Measurements from ENCODE around the gene NTN1. TPM values are rescaled to one million over a fixed set of nuclear protein-coding genes. Genes with fewer than 3 reads are reported as not detected.

The NTN1 gene
- total and polyA plus RNA-seq, 2 of the 4 experiments (the other 2 are of a cell fraction): under 0.01 to 0.07 TPM

DNA sequence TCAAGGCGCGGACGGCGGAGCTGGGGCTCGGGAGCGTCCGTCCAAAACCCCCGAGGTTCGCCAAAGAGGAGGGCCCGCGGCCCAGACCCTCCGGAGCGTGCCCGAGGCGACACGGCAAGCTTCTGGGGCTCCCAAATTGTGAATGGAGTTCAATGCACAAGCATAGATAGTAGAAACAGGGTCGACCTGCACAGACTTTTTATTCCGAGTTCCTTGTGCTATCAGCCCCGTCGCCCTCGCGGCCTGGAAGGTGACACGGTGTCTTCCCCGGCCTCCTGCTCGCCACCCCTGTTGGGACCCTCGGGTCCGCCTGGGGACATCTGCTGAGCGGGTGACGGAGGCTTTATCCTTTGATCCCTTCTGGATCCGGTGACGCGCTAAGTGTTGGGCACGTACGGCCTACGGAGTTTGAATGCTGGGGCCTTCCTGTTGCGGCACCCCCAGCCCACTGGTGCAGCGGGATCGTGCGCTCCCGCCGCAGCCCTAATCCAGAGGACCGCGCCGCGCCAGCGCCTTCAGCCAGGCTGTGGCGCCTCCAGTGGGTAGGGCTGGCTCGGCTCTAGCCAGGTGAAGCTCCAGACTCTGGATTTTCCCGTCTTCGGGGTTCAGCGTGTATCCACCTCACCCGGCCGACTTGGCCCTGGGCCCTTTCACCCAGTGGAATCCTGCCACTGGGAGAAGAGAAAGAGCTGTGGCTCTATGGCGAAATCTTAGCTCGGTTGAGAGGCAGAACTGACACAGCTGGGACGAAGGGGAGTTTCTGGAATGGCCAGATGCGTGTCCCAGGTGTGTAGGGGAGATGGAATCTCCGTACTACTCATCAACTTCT is 17.0 kb upstream of the NTN1 start (continued):
- TF ChIP-seq, protein P1, sequence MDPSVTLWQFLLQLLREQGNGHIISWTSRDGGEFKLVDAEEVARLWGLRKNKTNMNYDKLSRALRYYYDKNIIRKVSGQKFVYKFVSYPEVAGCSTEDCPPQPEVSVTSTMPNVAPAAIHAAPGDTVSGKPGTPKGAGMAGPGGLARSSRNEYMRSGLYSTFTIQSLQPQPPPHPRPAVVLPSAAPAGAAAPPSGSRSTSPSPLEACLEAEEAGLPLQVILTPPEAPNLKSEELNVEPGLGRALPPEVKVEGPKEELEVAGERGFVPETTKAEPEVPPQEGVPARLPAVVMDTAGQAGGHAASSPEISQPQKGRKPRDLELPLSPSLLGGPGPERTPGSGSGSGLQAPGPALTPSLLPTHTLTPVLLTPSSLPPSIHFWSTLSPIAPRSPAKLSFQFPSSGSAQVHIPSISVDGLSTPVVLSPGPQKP (IDR thresholded peaks at IDR 0.05; ENCODE audit: borderline replicate concordance, low read depth, low read length): no peak

DNA sequence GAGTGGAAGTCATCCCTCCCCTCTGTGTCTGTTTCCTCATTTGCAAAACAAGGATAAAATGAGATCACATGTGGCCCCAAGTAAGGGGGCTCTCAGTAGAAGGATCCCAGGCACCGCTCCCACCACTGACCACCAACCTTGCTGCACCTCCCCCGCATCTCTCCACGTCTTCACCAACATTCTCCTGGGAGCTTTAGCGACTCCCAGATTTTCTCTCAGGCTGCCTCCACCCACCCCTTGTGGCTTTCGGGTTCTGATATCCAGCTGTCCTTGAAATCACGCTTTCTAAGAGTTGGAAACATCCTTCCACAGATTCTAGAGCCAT is 16.4 kb upstream of the NTN1 start:
- H3K9me1 ChIP-seq (ENCODE audit: insufficient read depth, low read length): no peaks in the 10 kb centered on the region
- WGBS, 2 experiments (ENCODE audit: extremely low coverage in 2 of 2, insufficient read length in 1 of 2): no CpG with 5 or more reads among the region's 6 CpGs
- BruUV-seq (replicated peaks): no TSS peak

More for the DNA sequence above, 16.4 kb upstream of the NTN1 start:
- Histone ChIP-seq H2BK20ac (ENCODE audit: low read depth, low read length) (no peak overlapping the region), H3K4ac (ENCODE audit: low read depth, low read length) (no peak overlapping the region), H3K4me2 (ENCODE audit: low read depth, low read length) (no peak overlapping the region), H2AFZ (replicated peaks; ENCODE audit: low read length, poor library complexity) (no peak overlapping the region), H3K27me3 (ENCODE audit: control insufficient read depth, insufficient read depth, low read length) (peaks cover 32% of the 10 kb centered on the region), H2AK9ac (replicated peaks; ENCODE audit: low read depth, low read length, poor library complexity) (no peak overlapping the region), H3K79me1 (ENCODE audit: low read depth in 1 of 2, low read length in 2 of 2) (no peaks in the 10 kb centered on the region), H2AK5ac (ENCODE audit: low read depth, low read length) (no peak overlapping the region), H3K18ac (ENCODE audit: low read depth, low read length) (no peak overlapping the region), H4K91ac (ENCODE audit: insufficient read depth, low read depth, low read length) (no peak overlapping the region), H4K20me1 (ENCODE audit: insufficient read depth, low read length) (no peaks in the 10 kb centered on the region), H2BK15ac (ENCODE audit: low read depth, low read length) (no peak overlapping the region), H3K56ac (ENCODE audit: extremely low read depth, insufficient read depth, low read length) (no peak overlapping the region), H2BK120ac (ENCODE audit: low read depth, low read length) (no peak overlapping the region), H3K27ac (ENCODE audit: insufficient read depth, low read length) (no peak overlapping the region), H3K9ac (ENCODE audit: low read depth, low read length) (no peak overlapping the region), H3K4me3 (ENCODE audit: insufficient read depth, low read depth, low read length) (no peak overlapping the region), H3K23ac (ENCODE audit: low read depth, low read length) (no peak overlapping the region), H4K8ac (ENCODE audit: low read depth in 2 of 2, low read length in 2 of 2) (no peak overlapping the region), H3K14ac (replicated peaks; ENCODE audit: low read depth, low read length) (no peak overlapping the region), H3K9me3 (ENCODE audit: control insufficient read depth, insufficient read depth, low read length) (no peaks in the 10 kb centered on the region), H2BK5ac (ENCODE audit: low read depth, low read length, poor library complexity, severe bottlenecking) (no peak overlapping the region), H4K5ac (ENCODE audit: low read depth, low read length) (no peak overlapping the region), H3K4me1 (ENCODE audit: control insufficient read depth, insufficient read depth, low read length) (no peaks in the 10 kb centered on the region), H3K36me3 (ENCODE audit: control insufficient read depth, insufficient read depth, low read length) (no peaks in the 10 kb centered on the region)
- ChIA-PET POLR2A (ENCODE audit: unreplicated experiment) (no interaction called here), CTCF (no interaction called here)
- no peak for DNase-seq
- intact Hi-C loops (cut with micrococcal nuclease): no loop called here
- no peak for ATAC-seq (ENCODE audit: low read depth)
- TF ChIP-seq MAFK (IDR thresholded peaks at IDR 0.05; ENCODE audit: low read depth, low read length) (no peak), SMC3 (IDR thresholded peaks at IDR 0.05; ENCODE audit: low read depth, low read length) (no peak), RAD21 (IDR thresholded peaks at IDR 0.05; ENCODE audit: low read length) (no peak), BHLHE40 (IDR thresholded peaks at IDR 0.05; ENCODE audit: low read depth, low read length) (no peak), MXI1 (IDR thresholded peaks at IDR 0.05; ENCODE audit: borderline replicate concordance, low read depth, low read length) (no peak), RFX5 (IDR thresholded peaks at IDR 0.05; ENCODE audit: low read depth, low read length) (no peak)
- TF ChIP-seq, protein P2, sequence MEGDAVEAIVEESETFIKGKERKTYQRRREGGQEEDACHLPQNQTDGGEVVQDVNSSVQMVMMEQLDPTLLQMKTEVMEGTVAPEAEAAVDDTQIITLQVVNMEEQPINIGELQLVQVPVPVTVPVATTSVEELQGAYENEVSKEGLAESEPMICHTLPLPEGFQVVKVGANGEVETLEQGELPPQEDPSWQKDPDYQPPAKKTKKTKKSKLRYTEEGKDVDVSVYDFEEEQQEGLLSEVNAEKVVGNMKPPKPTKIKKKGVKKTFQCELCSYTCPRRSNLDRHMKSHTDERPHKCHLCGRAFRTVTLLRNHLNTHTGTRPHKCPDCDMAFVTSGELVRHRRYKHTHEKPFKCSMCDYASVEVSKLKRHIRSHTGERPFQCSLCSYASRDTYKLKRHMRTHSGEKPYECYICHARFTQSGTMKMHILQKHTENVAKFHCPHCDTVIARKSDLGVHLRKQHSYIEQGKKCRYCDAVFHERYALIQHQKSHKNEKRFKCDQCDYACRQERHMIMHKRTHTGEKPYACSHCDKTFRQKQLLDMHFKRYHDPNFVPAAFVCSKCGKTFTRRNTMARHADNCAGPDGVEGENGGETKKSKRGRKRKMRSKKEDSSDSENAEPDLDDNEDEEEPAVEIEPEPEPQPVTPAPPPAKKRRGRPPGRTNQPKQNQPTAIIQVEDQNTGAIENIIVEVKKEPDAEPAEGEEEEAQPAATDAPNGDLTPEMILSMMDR (conservative IDR thresholded peaks at IDR 0.05; ENCODE audit: low read depth, low read length): no peak
- in situ Hi-C loops (cut with MboI; ENCODE audit: low sequenced_read_pairs): no loop called here
- dilution Hi-C loops (cut with HindIII; ENCODE audit: low sequenced_read_pairs, unreplicated experiment): no loop called here
